ENCODE measurements around the gene PDGFC.

GRCh38 chr4:156998500-156999174, 27.0 kb upstream of the PDGFC start:
- TF ChIP-seq USF2 (IDR thresholded peaks at IDR 0.05; ENCODE audit: low read length) = no peak
- TF ChIP-seq JUN (IDR thresholded peaks at IDR 0.05; ENCODE audit: low read depth, low read length) = no peak
